ENCODE results near the gene KRTAP4-3.
"Not testable (repeated sequence)": the region's sequence is repeated elsewhere in the genome, so short reads cannot be mapped to it uniquely, and the experiment has no call there.

KRTAP4-3 gene

DNA sequence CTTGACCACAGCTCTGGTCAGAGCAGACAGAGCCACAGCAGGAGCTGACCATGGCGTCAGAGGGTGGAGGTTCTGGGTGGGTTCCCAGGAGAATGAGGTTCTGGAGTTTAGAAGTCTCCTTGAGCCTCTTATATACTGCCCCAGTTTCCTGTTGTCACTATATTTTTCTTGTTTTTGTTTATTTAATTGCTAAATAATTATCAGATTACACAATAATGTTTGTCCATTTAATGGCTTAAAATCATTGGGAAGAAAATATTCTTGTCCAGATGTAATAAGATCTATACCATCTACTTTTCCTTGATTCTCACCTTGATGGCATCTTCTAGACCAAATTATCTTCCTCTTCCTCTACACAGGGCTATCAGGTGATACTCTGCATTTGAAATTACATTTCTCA lies at the start of gene KRTAP4-3:
Gene KRTAP4-3 (minus strand): TSS at position 101 of the 400 bp plus-strand sequence. CDS start 49 bp downstream, at position 52.
- DNase-seq = no peak

GRCh38 chr17:41215681-41216080 lies 47.7 kb upstream of the KRTAP4-3 start:
- no peak for DNase-seq

DNA sequence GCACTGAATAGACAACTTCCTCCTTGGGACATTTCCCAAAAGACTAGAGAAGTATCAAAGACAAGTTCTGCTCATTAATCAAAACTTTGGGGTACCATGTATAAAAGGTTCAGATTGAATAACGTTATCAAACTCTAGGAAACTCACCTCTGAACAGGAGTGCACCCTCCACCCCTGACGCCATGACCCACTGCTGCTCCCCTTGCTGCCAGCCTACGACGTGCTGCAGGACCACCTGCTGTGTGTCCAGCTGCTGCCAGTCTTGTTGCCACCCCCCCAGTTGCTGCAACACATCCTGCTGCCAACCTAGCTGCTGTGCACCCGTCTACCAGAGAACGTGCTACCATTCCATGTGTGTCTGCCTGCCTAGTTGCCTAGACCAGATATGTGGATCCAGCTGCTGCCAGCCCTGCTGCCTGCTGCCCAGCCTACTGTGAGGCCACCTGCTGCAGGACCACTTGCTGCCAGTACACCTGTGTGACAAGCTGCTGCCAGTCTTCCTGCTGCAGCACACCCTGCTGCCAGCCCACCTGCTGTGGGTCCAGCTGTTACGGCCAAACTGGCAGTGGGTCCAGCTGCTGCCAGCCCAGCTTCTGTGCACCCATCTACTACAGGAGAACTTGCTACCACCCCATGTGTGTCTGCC lies 44.6 kb upstream of the KRTAP4-3 start:
- DNase-seq = no peak

GRCh38 chr17:41211845-41212466 lies 43.9 kb upstream of the KRTAP4-3 start:
- DNase-seq = no peak

GRCh38 chr17:41199421-41200078 lies 31.5 kb upstream of the KRTAP4-3 start:
- DNase-seq = no peak

DNA sequence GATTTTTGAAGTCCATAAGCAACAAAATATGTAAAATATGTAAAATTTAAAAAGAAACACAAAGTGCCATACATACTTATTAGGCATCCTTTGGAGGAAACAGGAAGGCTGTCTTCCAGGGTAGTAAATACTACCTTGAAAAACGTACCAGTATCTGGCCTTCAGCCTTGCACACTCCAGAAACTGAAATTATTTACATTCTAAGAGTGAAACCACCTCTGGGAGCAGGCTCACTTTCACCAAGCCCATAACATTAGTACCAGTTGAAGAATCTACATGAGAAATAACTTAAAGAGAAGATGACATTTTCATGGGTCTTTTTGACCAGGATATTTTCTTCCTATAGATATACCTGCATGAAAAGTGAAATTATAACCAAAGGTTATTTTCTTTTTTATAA lies 28.0 kb upstream of the KRTAP4-3 start:
- no peak for DNase-seq

DNA sequence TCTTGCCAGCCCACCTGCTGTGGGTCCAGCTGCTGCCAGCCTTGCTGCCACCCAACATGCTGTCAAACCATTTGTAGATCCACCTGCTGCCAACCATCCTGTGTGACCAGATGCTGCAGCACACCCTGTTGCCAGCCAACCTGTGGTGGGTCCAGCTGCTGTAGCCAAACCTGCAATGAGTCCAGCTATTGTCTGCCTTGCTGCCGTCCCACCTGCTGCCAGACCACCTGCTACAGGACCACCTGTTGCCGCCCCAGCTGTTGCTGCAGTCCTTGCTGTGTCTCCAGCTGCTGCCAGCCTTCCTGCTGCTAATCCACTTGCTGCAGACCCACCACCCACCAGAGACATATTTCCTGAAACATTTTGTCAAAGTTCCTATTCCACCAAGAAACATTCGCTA lies 22.3 kb upstream of the KRTAP4-3 start:
- no peak for DNase-seq

- DNase-seq = not testable (repeated sequence)
These were observed 21.9 kb upstream of the KRTAP4-3 start, which contains the start of gene KRTAP9-1 for GRCh38 chr17:41189837-41190318. TSS of gene KRTAP9-1 (plus strand) at chr17:41189887. CDS start at chr17:41189887, 0 bp downstream.

- DNase-seq = no peak
These were observed 18.9 kb upstream of the KRTAP4-3 start for GRCh38 chr17:41186872-41187271.

- no peak for DNase-seq
These were observed 17.0 kb upstream of the KRTAP4-3 start for GRCh38 chr17:41185001-41185400.

GRCh38 chr17:41184480-41184961 lies 16.5 kb upstream of the KRTAP4-3 start, which contains the start of gene KRTAP4-1:
TSS of gene KRTAP4-1 (minus strand) at chr17:41184911. CDS start at chr17:41184854, 57 bp downstream.
- DNase-seq = no peak

GRCh38 chr17:41178843-41179616 lies 11.0 kb upstream of the KRTAP4-3 start:
- no peak for DNase-seq

DNA sequence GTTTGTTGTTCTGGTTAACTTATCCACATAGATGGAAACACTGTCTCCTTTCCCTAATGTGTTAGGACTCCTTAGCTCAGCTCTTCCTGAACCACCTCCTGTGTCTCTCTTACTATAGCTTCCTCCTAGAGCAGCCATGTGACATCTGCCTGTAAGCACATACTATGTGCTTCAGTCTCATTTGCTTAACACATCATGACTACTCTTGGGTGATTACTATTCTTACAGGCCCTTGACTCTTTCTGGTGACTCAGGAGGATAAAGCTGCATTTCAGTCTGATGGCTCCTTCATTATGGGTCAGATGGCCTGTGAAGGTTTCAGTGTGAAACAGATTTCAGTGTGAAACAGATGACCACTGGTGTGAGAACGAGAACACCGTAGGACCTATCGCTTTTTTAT lies 10.3 kb upstream of the KRTAP4-3 start:
- no peak for DNase-seq

DNA sequence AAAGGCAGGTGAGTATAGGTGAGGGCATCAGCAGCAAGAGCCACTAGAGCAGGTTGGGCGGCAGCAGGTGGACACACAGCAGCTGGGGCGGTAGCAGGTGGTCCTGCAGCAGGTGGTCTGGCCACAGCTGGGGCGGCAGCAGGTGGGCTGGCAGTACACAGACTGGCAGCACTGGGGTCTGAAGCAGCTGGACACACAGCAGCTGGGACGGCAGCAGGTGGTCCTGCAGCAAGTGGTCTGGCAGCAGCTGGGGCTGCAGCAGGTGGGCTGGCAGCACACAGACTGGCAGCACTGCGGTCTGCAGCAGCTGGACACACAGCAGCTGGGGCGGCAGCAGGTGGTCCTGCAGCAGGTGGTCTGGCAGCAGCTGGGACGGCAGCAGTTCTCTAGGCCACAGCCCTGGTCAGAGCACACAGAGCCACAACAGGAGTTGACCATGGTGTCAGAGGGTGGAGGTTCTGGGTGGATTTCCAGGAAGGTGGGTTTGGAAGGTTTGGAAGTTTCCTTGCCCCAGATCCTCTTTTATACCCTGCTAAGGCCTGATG lies 9.8 kb upstream of the KRTAP4-3 start, which contains the start of gene KRTAP4-2:
Gene KRTAP4-2 (minus strand): TSS at position 495 of the 545 bp plus-strand sequence. CDS start 57 bp downstream, at position 438.
- DNase-seq = no peak

DNA sequence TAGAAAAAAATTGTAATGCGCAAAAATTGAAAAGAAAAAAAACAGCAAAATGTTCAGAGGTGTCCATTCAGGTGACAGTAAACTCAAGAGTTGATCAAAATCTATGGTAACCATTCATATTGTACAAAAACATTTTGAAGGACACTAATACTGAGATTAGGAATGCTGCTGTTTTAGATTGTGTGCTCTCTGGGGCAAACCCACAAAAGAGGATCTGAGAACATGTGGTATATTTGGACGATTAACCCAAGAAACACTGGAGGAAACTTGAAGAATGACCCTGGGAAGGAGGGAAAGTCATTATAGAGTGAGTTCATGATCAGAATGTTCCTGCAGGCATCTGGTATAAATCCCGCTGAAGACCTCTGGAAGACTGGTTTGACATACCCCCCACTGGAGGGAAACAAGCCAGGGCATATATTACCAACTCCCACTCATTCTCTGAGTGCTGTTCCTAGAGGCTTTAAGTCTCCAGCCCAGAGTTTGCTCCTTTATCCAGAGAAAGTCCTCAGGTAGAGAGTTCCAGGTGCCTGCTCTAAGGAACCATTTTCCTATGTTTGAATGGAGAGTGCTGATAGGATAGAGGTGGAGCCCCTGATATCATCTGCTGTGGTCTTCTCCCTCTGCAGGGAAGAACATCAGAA lies 8.8 kb upstream of the KRTAP4-3 start:
- DNase-seq = no peak

DNA sequence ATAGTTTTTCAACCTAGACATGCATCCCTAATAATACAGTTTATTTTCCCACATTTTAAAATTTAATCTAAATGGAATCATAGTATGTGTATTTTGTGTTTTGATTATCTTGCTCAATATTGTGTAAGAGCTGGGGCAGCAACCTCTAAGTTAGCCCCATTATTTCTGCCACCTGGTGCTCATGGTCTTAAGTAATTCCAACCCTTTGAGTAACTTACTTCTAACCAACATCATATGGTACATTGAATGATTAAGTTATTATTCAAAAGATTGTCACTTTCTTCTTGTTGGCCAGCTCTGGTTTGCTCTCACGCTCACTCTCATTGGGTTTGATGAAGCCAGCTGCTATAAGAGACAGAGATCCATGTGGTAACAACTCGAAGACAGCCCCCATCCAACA lies 3.9 kb upstream of the KRTAP4-3 start:
- DNase-seq = no peak

DNA sequence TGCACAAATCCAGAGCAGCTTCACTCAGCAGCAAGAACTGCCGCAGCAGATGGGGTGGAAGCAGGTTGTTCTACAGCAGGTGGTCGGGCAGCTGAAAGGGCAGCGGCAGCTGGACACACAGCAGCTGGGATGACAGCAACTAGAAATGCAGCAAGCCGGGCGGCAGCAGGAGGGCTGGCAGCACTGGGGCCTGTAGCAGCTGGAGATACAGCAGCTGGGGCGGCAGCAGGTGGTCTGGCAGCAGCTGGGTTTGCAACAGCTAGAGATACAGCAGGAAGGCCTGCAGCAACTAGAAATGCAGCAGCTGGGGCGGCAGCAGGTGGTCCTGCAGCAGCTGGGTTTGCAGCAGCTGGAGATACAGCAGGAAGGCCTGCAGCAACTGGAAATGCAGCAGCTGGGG lies 460 bp downstream of the KRTAP4-3 start:
- DNase-seq = no peak

DNA sequence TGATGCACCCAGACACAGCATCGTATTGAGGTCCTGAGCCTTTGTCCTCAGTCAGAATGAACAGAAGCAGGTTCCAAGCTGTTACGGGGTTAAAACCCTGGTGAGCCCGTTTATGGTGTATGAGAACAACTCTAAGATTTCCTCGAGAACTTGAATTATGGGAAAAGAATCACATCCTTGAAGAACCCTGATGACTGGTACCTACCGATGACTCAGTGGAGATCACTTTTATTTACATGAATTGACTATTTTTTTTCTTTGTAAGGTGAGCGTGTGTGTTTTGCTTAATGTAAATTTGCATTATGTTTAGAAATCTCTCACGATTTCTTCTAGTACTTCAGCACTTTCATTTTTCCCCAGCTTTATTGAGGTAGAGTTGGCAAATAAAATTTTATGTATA lies 4.2 kb downstream of the KRTAP4-3 start:
- no peak for DNase-seq

- no peak for DNase-seq
These were observed 7.4 kb downstream of the KRTAP4-3 start, which contains the start of gene KRTAP4-4 for GRCh38 chr17:41160648-41161047. TSS of gene KRTAP4-4 (minus strand) at chr17:41160748. CDS start at chr17:41160691, 57 bp downstream.

- DNase-seq = not testable (repeated sequence)
These were observed 7.8 kb downstream of the KRTAP4-3 start for GRCh38 chr17:41160190-41160589.

DNA sequence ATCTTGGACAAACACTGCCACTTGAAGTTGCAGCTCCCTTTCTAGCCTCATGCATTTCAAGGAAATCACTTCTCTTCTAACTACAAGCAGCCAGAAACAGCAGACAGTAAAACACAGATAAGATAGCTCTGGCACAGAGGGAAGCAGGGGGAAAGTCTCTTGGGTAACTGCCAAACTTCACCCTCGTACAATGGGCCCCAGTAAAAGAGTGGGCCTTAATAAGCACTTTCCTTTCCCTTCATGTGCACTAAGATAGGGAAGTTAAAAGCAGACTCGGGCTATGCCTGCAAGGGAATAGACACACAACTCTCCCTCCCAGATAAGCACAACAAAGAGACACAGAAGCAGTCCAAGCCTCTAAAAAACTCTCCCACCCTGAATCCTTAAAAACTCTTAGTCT lies 14.2 kb downstream of the KRTAP4-3 start:
- no peak for DNase-seq

DNA sequence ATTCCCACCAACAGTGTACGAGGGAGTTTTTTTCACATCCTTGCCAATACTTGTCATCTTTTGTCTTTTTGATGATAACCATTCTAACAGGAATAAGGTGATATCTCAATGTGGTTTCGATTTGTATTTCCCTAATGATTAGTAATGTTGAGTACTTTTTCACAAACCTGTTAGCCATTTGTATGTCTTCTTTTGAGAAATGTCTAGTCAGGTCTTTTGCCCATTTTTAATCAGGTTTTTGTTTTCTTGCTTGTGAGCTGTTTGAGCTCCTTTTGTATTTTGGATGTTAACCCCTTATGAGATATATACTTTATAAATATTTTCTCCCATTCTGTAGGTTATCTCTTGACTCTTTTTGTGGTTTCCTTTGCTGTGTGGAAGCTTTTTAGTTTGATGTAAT lies 16.5 kb downstream of the KRTAP4-3 start:
- DNase-seq = no peak
